ENCODE measurements around the gene RFLNA. TPM values are rescaled to one million over a fixed set of nuclear protein-coding genes. Genes with fewer than 3 reads are reported as not detected.

Gene RFLNA
- polyA plus RNA-seq, 1 donor (not counting 4 experiments of a cell fraction or from before 2014, with no cell fraction given) = 1.1 TPM

DNA sequence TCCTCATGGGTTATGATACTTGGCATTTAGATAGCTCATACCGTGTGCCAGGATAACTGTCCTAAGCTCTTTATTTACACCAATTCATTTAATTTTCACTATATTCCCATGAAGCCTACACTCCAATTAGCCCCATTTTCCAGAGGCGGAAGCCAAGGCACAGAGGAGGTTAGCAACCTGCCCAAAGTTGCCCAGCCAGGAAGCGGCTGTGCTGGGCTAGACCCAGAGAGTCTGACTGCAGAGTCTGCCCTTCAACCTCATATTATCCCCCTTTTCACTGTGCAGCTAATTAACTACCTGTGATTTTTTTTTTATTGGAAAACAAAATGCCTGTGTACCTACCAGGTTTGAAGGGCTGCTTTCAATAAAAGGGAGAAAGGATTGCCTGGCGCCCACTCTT, 2.5 kb downstream of the RFLNA start:
- FAIRE-seq (no peak), DNase-seq (ENCODE audit: low read depth, low spot score) (no peak)
- Histone ChIP-seq H3K27me3 (ENCODE audit: control insufficient read depth, extremely low read depth, insufficient read depth, low read length) (peaks cover 47% of the 10 kb centered on the region), H3K9me3 (ENCODE audit: control insufficient read depth, low read depth, low read length) (no peaks in the 10 kb centered on the region), H4K20me1 (ENCODE audit: control insufficient read depth, extremely low read depth, insufficient read depth, low read length) (no peaks in the 10 kb centered on the region), H3K9me1 (ENCODE audit: control insufficient read depth, extremely low read depth, insufficient read depth, low read length) (no peaks in the 10 kb centered on the region), H3K27ac (ENCODE audit: control insufficient read depth, insufficient read depth, low read length) (no peak overlapping the region), H3K4me3 (ENCODE audit: control insufficient read depth in 2 of 3, extremely low read depth in 1 of 3, insufficient read depth in 2 of 3, low read depth in 1 of 3, low read length in 3 of 3) (no peak overlapping the region), H3K9ac (ENCODE audit: control insufficient read depth, extremely low read depth, insufficient read depth, low read length) (no peak overlapping the region), H3K4me1 (ENCODE audit: control insufficient read depth, extremely low read depth, insufficient read depth, low read length) (peaks cover 14% of the 10 kb centered on the region), H3K4me2 (ENCODE audit: control insufficient read depth, extremely low read depth, insufficient read depth, low read depth, low read length) (no peak overlapping the region), H3K36me3 (ENCODE audit: control insufficient read depth in 2 of 2, extremely low read depth in 1 of 2, insufficient read depth in 2 of 2, low read length in 2 of 2) (no peaks in the 10 kb centered on the region), H3K79me2 (ENCODE audit: control insufficient read depth, insufficient read depth, low read length) (no peaks in the 10 kb centered on the region), H2AFZ (ENCODE audit: control insufficient read depth, low read length) (no peak overlapping the region)
- dilution Hi-C loops (cut with MboI; ENCODE audit: extremely low pct_ligation_motif_present, low sequenced_read_pairs) = no loop called here
- no peak for TF ChIP-seq EZH2 (IDR thresholded peaks at IDR 0.05; ENCODE audit: low read length)
- TF ChIP-seq, protein P1, sequence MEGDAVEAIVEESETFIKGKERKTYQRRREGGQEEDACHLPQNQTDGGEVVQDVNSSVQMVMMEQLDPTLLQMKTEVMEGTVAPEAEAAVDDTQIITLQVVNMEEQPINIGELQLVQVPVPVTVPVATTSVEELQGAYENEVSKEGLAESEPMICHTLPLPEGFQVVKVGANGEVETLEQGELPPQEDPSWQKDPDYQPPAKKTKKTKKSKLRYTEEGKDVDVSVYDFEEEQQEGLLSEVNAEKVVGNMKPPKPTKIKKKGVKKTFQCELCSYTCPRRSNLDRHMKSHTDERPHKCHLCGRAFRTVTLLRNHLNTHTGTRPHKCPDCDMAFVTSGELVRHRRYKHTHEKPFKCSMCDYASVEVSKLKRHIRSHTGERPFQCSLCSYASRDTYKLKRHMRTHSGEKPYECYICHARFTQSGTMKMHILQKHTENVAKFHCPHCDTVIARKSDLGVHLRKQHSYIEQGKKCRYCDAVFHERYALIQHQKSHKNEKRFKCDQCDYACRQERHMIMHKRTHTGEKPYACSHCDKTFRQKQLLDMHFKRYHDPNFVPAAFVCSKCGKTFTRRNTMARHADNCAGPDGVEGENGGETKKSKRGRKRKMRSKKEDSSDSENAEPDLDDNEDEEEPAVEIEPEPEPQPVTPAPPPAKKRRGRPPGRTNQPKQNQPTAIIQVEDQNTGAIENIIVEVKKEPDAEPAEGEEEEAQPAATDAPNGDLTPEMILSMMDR (optimal IDR thresholded peaks at IDR 0.05 in 1 of 3, IDR thresholded peaks at IDR 0.05 in 1 of 3, conservative IDR thresholded peaks at IDR 0.05 in 1 of 3; ENCODE audit: extremely low read depth in 1 of 3, insufficient read depth in 2 of 3, low read length in 3 of 3) = no peak

DNA sequence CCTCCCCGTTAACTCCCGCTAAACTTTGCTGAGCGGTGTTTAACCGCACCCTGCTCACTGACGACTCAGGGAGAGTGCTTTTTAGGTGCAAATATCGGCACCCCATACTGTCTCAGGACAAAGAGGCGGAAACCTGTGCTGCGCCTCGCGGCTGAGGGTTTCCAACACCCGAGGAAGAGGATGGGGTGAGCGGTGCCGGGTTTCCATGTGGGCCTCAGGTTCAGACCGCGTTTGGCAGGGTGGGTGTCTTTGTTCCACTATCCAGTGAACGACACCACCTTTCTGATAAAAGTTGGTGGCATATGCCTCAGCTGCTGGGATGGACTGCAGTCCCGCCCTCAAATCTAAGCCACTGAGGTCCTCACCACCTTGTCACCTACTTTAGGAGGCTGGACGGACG, 3.0 kb downstream of the RFLNA start:
- no peak for FAIRE-seq
- H3K9me1 ChIP-seq (ENCODE audit: control insufficient read depth, extremely low read depth, insufficient read depth, low read length) = no peaks in the 10 kb centered on the region
- H4K20me1 ChIP-seq (ENCODE audit: control insufficient read depth, extremely low read depth, insufficient read depth, low read length) = no peaks in the 10 kb centered on the region
- H3K4me3 ChIP-seq (ENCODE audit: control insufficient read depth in 2 of 3, extremely low read depth in 1 of 3, insufficient read depth in 2 of 3, low read depth in 1 of 3, low read length in 3 of 3) = no peak overlapping the region
- peaks cover 14% of the 10 kb centered on the region for H3K4me1 ChIP-seq (ENCODE audit: control insufficient read depth, extremely low read depth, insufficient read depth, low read length)
- no peaks in the 10 kb centered on the region for H3K79me2 ChIP-seq (ENCODE audit: control insufficient read depth, insufficient read depth, low read length)
- H3K27me3 ChIP-seq (ENCODE audit: control insufficient read depth, extremely low read depth, insufficient read depth, low read length) = peaks cover 47% of the 10 kb centered on the region
- no peak overlapping the region for H3K9ac ChIP-seq (ENCODE audit: control insufficient read depth, extremely low read depth, insufficient read depth, low read length)
- dilution Hi-C loops (cut with MboI; ENCODE audit: extremely low pct_ligation_motif_present, low sequenced_read_pairs) = no loop called here
- DNase-seq (ENCODE audit: low read depth, low spot score) = no peak
- H2AFZ ChIP-seq (ENCODE audit: control insufficient read depth, low read length) = no peak overlapping the region
- no peak overlapping the region for H3K27ac ChIP-seq (ENCODE audit: control insufficient read depth, insufficient read depth, low read length)
- no peaks in the 10 kb centered on the region for H3K36me3 ChIP-seq (ENCODE audit: control insufficient read depth in 2 of 2, extremely low read depth in 1 of 2, insufficient read depth in 2 of 2, low read length in 2 of 2)
- H3K9me3 ChIP-seq (ENCODE audit: control insufficient read depth, low read depth, low read length) = no peaks in the 10 kb centered on the region
- H3K4me2 ChIP-seq (ENCODE audit: control insufficient read depth, extremely low read depth, insufficient read depth, low read depth, low read length) = no peak overlapping the region
- TF ChIP-seq, protein P1 (optimal IDR thresholded peaks at IDR 0.05 in 1 of 3, IDR thresholded peaks at IDR 0.05 in 1 of 3, conservative IDR thresholded peaks at IDR 0.05 in 1 of 3; ENCODE audit: extremely low read depth in 1 of 3, insufficient read depth in 2 of 3, low read length in 3 of 3) = no peak
- no peak for TF ChIP-seq EZH2 (IDR thresholded peaks at IDR 0.05; ENCODE audit: low read length)
